HG03045 (cell line): Measurements from ENCODE around the gene CELSR1.

ENCODE experiments used
- ATAC-seq: cut with Tn5 transposase; IDR thresholded peaks from one replicate; pipeline ENCODE4 v1.9.1; 2021; ENCODE audit warnings: mild to moderate bottlenecking, moderate library complexity; ENCODE audit not compliant: unreplicated experiment

CELSR1 gene

GRCh38 chr22:46576556-46577367 is 39.3 kb upstream of the CELSR1 start:
- ATAC-seq = peak; percentile 41

GRCh38 chr22:46575911-46576555 is 38.6 kb upstream of the CELSR1 start:
- ATAC-seq = no peak

DNA sequence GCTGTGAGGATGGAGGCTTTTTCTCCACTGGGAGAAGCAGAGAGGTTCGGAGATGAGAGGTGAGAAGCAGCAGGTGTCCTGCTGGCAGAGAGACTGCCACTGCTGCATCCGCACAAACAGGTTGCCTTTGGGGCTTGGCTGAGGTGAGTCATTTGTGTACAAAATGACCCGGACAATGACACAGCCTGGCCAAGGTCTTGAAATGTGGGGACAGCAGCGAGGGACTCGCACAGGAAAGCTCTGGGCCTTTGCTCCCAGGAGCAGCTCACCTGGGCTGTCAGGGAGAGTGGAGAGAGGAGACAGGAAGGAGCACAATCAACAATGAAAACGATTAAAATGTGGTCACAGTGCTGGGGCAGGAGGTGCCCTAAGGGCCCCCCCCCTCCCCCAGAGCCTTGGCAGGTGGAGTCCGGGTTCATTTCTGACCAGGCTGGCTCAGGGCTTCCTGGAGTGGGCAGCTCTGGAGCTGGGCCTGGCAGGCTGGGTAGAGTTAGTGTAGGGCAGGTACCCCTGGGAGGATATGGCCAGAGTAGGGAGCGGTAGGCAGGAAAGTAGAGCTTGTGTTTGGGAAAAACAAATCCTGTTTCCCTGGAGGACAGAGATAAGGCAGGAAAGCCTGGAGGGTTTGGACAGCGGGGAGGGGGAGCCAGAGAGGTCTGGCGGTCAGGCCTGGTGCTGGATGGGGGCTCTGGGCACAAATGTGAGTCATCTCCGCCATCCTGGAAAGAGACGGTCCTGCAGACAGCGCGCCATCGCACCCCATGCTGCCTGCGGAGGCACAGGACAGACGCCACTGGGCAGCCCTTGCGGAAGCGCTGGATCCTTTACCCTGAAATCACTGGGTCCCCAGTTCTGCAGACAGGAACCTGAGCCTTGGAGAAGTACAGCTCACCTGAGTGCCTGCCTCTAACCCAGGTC is 37.8 kb upstream of the CELSR1 start:
- no peak for ATAC-seq

GRCh38 chr22:46574438-46574992 is 37.1 kb upstream of the CELSR1 start:
- no peak for ATAC-seq

- no peak for ATAC-seq
These were observed 36.5 kb upstream of the CELSR1 start for GRCh38 chr22:46573781-46574437.

GRCh38 chr22:46572911-46573780 is 35.7 kb upstream of the CELSR1 start:
- no peak for ATAC-seq

DNA sequence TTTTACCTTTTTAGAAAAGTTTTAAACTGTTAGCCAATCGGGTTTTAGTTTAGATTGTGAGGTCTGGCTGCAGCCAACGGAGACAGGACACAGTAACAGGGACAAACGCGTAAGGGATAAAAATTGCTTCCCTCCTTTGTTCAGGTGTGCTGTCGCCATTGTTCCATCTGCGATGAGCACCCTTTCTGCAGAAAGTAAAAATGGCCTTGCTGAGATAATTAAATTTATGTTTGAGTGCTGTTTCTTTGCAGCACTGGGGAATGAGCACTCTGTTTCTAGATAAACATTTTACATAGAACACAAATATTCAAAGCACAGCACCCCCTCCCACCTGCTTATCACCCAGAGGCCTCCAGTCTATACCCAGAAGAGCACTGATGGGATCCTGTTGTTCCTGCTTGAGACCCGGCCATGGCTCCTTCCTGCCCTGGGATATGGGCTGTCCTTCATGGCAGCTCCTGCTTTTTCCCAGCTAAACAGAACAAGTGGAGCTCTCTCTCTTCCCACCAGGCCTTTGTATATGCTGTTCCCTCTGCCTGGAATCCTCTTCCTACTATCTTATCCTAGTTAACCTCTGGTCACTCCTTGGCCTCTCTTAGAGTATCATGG is 34.3 kb upstream of the CELSR1 start:
- no peak for ATAC-seq

DNA sequence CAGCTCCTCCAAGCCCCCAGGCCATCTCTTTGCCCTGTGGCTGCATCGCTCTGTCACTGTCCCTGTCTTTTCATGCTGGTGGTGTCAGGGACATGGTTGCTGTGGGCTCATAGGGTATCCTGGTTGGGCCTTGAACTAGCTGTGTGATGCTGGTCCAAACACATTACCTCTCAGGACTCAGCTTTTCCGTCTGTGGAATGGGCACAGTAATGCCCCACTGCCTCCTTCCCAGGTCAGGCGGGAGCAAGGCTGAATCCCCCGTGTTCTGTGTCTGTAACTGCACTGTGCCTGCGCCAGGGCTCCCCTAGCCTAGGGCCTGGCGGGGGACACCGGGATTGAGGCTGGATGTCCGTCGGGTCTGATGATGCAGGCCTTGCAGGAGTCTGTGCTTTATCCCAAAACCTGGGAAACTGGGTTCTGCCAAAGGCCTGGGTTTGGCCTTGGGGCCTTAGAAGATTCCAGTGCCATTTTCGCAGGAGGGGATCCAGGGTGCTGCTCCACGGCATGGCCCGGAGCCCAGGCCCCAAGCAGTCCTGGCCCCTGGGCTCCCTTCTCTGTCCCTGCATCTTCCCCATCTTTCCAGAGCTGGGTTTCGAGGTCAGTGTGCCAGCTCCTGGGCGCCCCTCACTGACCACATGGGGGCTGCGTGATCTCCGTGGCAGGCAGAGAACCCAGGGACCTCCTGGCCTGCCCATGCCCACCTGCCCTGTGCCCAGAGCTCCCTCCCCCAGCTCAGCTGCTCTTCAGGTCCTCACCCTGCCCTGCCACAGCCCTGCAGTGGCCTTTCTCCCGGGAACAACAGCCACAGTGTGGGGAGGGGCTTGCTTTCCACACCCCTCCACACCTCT is 32.7 kb upstream of the CELSR1 start:
- no peak for ATAC-seq

DNA sequence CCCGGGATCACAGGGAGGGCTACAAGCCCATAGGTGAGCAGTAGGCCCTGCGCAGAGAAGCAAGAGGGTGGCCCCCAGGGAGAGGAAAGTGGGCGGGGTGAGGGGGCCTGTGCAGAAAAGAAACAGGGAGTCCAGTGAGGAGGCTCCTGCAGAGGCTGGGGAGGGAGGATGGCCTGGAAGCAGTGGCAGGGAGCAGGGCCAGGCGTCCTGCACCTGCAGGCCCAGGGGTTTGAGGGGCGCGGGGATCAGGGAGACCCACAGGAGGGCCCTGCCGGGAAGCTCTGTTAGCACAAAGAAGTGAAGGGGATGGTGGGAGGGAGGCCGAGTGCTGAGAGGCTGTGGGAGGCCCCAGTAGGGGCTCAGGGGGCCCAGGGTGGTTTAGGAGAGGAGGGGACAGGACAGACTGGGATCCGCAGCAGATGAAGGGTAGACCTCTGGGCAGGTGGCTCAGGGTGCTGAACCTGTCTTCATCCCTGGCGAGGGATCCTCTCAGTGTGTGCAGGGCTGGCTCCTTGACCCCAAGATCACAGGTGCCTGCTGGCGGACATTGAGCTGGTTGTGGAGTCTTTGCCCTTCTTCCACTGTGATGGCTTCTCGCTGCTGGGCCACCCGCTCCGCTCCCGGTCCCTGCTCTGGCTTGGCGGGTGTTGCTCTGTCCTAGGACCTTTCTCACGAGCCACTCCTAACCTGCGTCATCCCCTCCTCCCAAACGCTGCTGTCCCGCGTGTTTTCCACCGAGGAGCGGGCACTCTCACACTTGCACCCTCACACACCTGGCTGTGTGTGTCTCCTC is 31.8 kb upstream of the CELSR1 start:
- no peak for ATAC-seq

GRCh38 chr22:46568102-46568809 is 30.8 kb upstream of the CELSR1 start:
- no peak for ATAC-seq

DNA sequence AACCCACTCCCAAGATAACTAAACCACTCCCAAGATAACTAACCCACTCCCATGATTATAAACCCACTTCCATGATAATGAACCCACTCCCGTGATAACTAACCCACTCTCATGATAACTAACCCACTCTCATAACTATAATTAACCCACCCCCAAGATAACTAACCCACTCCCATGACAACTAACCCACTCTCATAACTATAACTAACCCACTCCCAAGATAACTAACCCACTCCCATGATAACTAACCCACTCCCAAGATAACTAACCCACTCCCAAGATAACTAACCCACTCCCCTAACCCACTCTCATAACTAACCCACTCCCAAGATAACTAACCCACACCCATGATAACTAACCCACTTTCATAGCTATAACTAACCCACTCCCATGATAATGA is 30.1 kb upstream of the CELSR1 start:
- no peak for ATAC-seq

- no peak for ATAC-seq
These were observed 26.8 kb upstream of the CELSR1 start for GRCh38 chr22:46564084-46564714.

- ATAC-seq = no peak
These were observed 26.1 kb upstream of the CELSR1 start for GRCh38 chr22:46563381-46564083.

- no peak for ATAC-seq
These were observed 24.1 kb upstream of the CELSR1 start for GRCh38 chr22:46561435-46561905.

GRCh38 chr22:46560696-46561295 is 23.4 kb upstream of the CELSR1 start:
- no peak for ATAC-seq
